Motor neuron (in vitro differentiated cells): ENCODE measurements around the gene EFCAB13. TPM values are rescaled to one million over a fixed set of nuclear protein-coding genes. Genes with fewer than 3 reads are reported as not detected.
A peak's percentile ranks its signal among the peaks of the same experiment; 100 is the strongest.
"Not testable (repeated sequence)": the region's sequence is repeated elsewhere in the genome, so short reads cannot be mapped to it uniquely, and the experiment has no call there.

Source experiments
- ATAC-seq, 8 experiments: fragments of 200-7000 bp; cut with Tn5 transposase; replicated peaks in 6 of 8; 2 replicates each; pipeline ENCODE4 v1.8.0; 2021; ENCODE audit warnings: mild to moderate bottlenecking in 8 of 8, moderate library complexity in 8 of 8
- H3K27ac ChIP-seq, 2 donors: fragments of 250-450 bp; sonication (Bioruptor Pico); 2 replicates each; pipeline ENCODE4 v1.9.0; 2021; ENCODE audit warnings: antibody characterized with exemption in 2 of 2, mild to moderate bottlenecking in 2 of 2, moderate library complexity in 1 of 2
- H3K4me1 ChIP-seq, 2 donors: fragments of 250-450 bp; sonication (Bioruptor Pico); replicated peaks in 1 of 2; 2 replicates each; pipeline ENCODE4 v1.6.1; 2021; ENCODE audit warnings: antibody characterized with exemption in 2 of 2, mild to moderate bottlenecking in 2 of 2, moderate library complexity in 1 of 2
- H3K4me3 ChIP-seq, 5 donors: fragments of 250-450 bp; sonication (Bioruptor Pico); 2 replicates each; pipeline ENCODE4 v1.9.0; 2021; ENCODE audit warnings: antibody characterized with exemption in 5 of 5, mild to moderate bottlenecking in 5 of 5, moderate library complexity in 4 of 5
- WGBS, 10 experiments: fragments of 450-650 bp; shearing (Covaris generic); methylation state at CpG; one replicate each; pipeline ENCODE4 v1.0.0; 2022; 5-methylcytosine and 5-hydroxymethylcytosine counted together
- in situ Hi-C, 9 experiments: fragments of 400-800 bp; cut with MboI; loops; one replicate each; pipeline ENCODE4 v1.15.0; 2021; ENCODE audit warnings: low sequenced_read_pairs in 9 of 9, low pct_unique_long_range_greater_than_20kb in 2 of 9; ENCODE audit not compliant: unreplicated experiment in 9 of 9
- total RNA-seq, 8 experiments: library from RNA; unstranded; fragments of 300-600 nt; gene quantifications; 2 replicates each; pipeline versions ENCODE4 v1.2.3 to v1.2.4, GENCODE V29; 2022

The EFCAB13 gene
- total RNA-seq, 8 experiments from 2014 or later: 1.3 to 6.9 (median 3.0) TPM

GRCh38 chr17:47368262-47368661 is 44.5 kb downstream of the EFCAB13 start:
- Histone ChIP-seq H3K27ac (no peak overlapping the region), H3K4me3 (no peak overlapping the region), H3K4me1 (no peaks in the 10 kb centered on the region)
- in situ Hi-C loops: no loop called here
- ATAC-seq: no peak
- WGBS, 10 experiments: 0 to 100% (median 83%) methylated on average over 1 to 3 of the region's 3 CpGs; no CpG with 5 or more reads in 1 of the 10 experiments

GRCh38 chr17:47370899-47371298 is 47.1 kb downstream of the EFCAB13 start:
- H3K27ac ChIP-seq, H3K4me3 ChIP-seq, H3K4me1 ChIP-seq, ATAC-seq, in situ Hi-C loops: not testable (repeated sequence)
- WGBS, 10 experiments: 30 to 100% (median 96%) methylated on average over 2 to 3 of the region's 3 CpGs; no CpG with 5 or more reads in 2 of the 10 experiments

GRCh38 chr17:47373002-47373401 is 49.2 kb downstream of the EFCAB13 start:
- in situ Hi-C loops: no loop called here
- Histone ChIP-seq H3K27ac (no peak overlapping the region), H3K4me3 (no peak overlapping the region), H3K4me1 (no peaks in the 10 kb centered on the region)
- ATAC-seq: no peak
- WGBS, 10 experiments: 88 to 100% (median 100%) methylated on average over 1 of the region's 1 CpG; no CpG with 5 or more reads in 1 of the 10 experiments

- no peak for ATAC-seq
- 38 to 100% (median 89%) methylated on average over 1 of the region's 1 CpG for WGBS, 10 experiments
- no peak overlapping the region for H3K27ac ChIP-seq
- in situ Hi-C loops: no loop called here
- no peak overlapping the region for H3K4me3 ChIP-seq
- no peaks in the 10 kb centered on the region for H3K4me1 ChIP-seq
Measured at GRCh38 chr17:47376247-47376646, 52.5 kb downstream of the EFCAB13 start.

- no peaks in the 10 kb centered on the region for H3K4me1 ChIP-seq
- in situ Hi-C loops: no loop called here
- no peak for ATAC-seq
- H3K27ac ChIP-seq: no peak overlapping the region
- no peak overlapping the region for H3K4me3 ChIP-seq
Measured at GRCh38 chr17:47388825-47389224, 65.1 kb downstream of the EFCAB13 start.

- no CpG with 5 or more reads among the region's 49 CpGs for WGBS, 10 experiments
- ATAC-seq, H3K27ac ChIP-seq, in situ Hi-C loops, H3K4me1 ChIP-seq, H3K4me3 ChIP-seq: not testable (repeated sequence)
Measured at GRCh38 chr17:47397532-47398128, 73.9 kb downstream of the EFCAB13 start.

- no peaks in the 10 kb centered on the region for H3K4me1 ChIP-seq
- 25 to 100% (median 80%) methylated on average over 1 of the region's 1 CpG; no CpG with 5 or more reads in 7 of the 10 experiments for WGBS, 10 experiments
- in situ Hi-C loops: no loop called here
- ATAC-seq: no peak
- no peak overlapping the region for H3K27ac ChIP-seq
- no peak overlapping the region for H3K4me3 ChIP-seq
Measured at GRCh38 chr17:47400333-47400732, 76.6 kb downstream of the EFCAB13 start.

- in situ Hi-C loops: no loop called here
- no peak for ATAC-seq
- no peaks in the 10 kb centered on the region for H3K4me1 ChIP-seq
- no peak overlapping the region for H3K27ac ChIP-seq
- H3K4me3 ChIP-seq: no peak overlapping the region
- 74 to 100% (median 86%) methylated on average over 2 of the region's 2 CpGs; no CpG with 5 or more reads in 2 of the 10 experiments for WGBS, 10 experiments
Measured at GRCh38 chr17:47401100-47401499, 77.3 kb downstream of the EFCAB13 start.

- 81 to 100% (median 91%) methylated on average over 1 to 3 of the region's 3 CpGs; no CpG with 5 or more reads in 1 of the 10 experiments for WGBS, 10 experiments
- no peak overlapping the region for H3K4me3 ChIP-seq
- H3K4me1 ChIP-seq: no peaks in the 10 kb centered on the region
- no peak overlapping the region for H3K27ac ChIP-seq
- in situ Hi-C loops: no loop called here
- no peak for ATAC-seq
Measured at GRCh38 chr17:47404006-47404405, 80.3 kb downstream of the EFCAB13 start.

GRCh38 chr17:47404875-47405274 is 81.1 kb downstream of the EFCAB13 start:
- no peak overlapping the region for H3K4me3 ChIP-seq
- H3K27ac ChIP-seq: no peak overlapping the region
- in situ Hi-C loops: no loop called here
- no peaks in the 10 kb centered on the region for H3K4me1 ChIP-seq
- no peak for ATAC-seq

- Histone ChIP-seq H3K4me3 (no peak overlapping the region), H3K27ac (no peak overlapping the region), H3K4me1 (no peaks in the 10 kb centered on the region)
- in situ Hi-C loops: no loop called here
- no peak for ATAC-seq
- WGBS, 10 experiments: 91 to 100% (median 100%) methylated on average over 1 to 3 of the region's 3 CpGs; no CpG with 5 or more reads in 1 of the 10 experiments
Measured at GRCh38 chr17:47413872-47414271, 90.1 kb downstream of the EFCAB13 start.

- in situ Hi-C loops: no loop called here
- H3K27ac ChIP-seq: no peak overlapping the region
- 25 to 100% (median 89%) methylated on average over 1 of the region's 1 CpG; no CpG with 5 or more reads in 2 of the 10 experiments for WGBS, 10 experiments
- H3K4me3 ChIP-seq: no peak overlapping the region
- ATAC-seq: no peak
- H3K4me1 ChIP-seq: no peaks in the 10 kb centered on the region
Measured at GRCh38 chr17:47414612-47415011, 90.9 kb downstream of the EFCAB13 start.

GRCh38 chr17:47423406-47424295 is 99.9 kb downstream of the EFCAB13 start:
- WGBS, 10 experiments: 8 to 88% (median 20%) methylated on average over 1 to 30 of the region's 113 CpGs; no CpG with 5 or more reads in 3 of the 10 experiments
- in situ Hi-C loops: no loop called here
- no peak overlapping the region for H3K27ac ChIP-seq
- no peaks in the 10 kb centered on the region for H3K4me1 ChIP-seq
- peak overlapping the region in 1 of 5 donors; percentile 15 for H3K4me3 ChIP-seq
- ATAC-seq: peak in 4 of 8 experiments; percentile 30 to 92 (median 58)
